Brain pericyte (primary cell): ENCODE results near the gene RNF181.
"Not testable (repeated sequence)": the region's sequence is repeated elsewhere in the genome, so short reads cannot be mapped to it uniquely, and the experiment has no call there.

Experiments
- DNase-seq: peaks from one replicate; pipeline ENCODE4 v3.0.0-alpha.2; 2012; ENCODE audit warnings: low read depth, low spot score

Gene RNF181

GRCh38 chr2:85614757-85615156, 19.2 kb downstream of the RNF181 start:
- not testable (repeated sequence) for DNase-seq

GRCh38 chr2:85615413-85615728, 19.8 kb downstream of the RNF181 start:
- DNase-seq = no peak

- DNase-seq = not testable (repeated sequence)
These were observed 22.2 kb downstream of the RNF181 start for GRCh38 chr2:85617723-85618122.

- no peak for DNase-seq
These were observed 24.1 kb downstream of the RNF181 start for GRCh38 chr2:85619617-85620016.

GRCh38 chr2:85621338-85621737, 25.8 kb downstream of the RNF181 start:
- no peak for DNase-seq

GRCh38 chr2:85623991-85624390, 28.4 kb downstream of the RNF181 start:
- no peak for DNase-seq

- no peak for DNase-seq
These were observed 33.1 kb downstream of the RNF181 start for GRCh38 chr2:85628658-85629057.

- no peak for DNase-seq
These were observed 35.8 kb downstream of the RNF181 start for GRCh38 chr2:85631316-85631715.

- DNase-seq = no peak
These were observed 39.5 kb downstream of the RNF181 start for GRCh38 chr2:85635011-85635410.

- DNase-seq = no peak
These were observed 40.1 kb downstream of the RNF181 start for GRCh38 chr2:85635636-85636035.

GRCh38 chr2:85642725-85643124, 47.2 kb downstream of the RNF181 start:
- no peak for DNase-seq

- no peak for DNase-seq
These were observed 49.4 kb downstream of the RNF181 start for GRCh38 chr2:85644909-85645308.

GRCh38 chr2:85646166-85646565, 50.6 kb downstream of the RNF181 start:
- no peak for DNase-seq
